Activated gamma-delta T cell (primary cell): ENCODE measurements around the gene INPP5F.
"Not testable (repeated sequence)": the region's sequence is repeated elsewhere in the genome, so short reads cannot be mapped to it uniquely, and the experiment has no call there.

ENCODE experiments used
- DNase-seq: peaks from one replicate; lab custom pipeline; 2025; lab: John Stamatoyannopoulos, UW

Gene INPP5F

DNA sequence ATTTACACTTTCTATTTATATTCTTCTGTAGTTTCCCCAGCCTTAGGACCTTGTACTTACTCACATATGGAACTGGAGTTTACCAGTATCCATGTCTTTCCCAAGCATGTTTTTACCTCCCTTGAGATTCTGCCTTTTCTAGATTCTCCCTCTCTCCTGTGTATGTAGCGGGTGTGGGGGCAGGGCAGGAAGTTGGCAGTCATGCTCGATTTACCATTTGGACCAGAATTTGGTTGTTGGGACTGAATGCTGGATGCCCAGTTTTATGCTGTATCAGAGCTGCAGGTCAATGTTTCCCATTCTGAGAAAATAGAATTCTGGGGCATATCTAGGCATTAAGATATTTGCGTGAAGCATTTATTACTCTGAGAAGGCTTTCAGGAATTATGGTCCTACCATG, 14.2 kb downstream of the INPP5F start:
- DNase-seq: no peak

DNA sequence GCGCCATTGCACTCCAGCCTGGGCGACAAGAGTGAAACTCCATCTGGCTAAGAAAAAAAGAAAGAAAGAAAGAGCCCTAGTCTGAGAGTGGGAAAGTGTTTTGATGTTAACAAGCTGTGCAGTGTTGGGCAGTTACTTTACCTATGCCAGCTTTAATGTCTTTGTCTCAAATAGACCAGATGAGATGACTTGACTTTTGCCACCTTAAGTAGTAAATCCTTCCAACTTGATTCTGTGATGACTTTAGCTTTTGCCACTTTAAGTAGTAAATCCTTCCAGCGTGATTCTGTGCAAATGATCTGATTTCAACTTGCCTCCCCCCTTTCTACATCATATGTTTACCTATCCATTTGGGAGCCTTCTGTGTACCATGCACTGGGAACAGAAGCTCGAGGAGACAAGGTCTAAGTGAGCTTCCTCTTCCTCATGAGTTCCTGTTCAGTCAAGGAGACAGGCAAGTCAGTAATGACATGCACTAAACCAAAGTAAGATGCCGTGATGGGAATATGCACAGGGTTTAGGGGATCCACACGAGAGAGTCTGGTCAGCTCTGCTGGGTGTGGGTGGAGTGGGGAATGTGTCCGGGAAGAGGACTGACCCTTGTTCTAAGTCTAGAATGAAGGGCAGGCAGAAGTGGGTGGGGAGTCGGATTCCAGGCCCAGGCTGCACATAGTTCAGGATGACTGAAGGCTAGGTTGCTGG, 17.2 kb downstream of the INPP5F start:
- no peak for DNase-seq

DNA sequence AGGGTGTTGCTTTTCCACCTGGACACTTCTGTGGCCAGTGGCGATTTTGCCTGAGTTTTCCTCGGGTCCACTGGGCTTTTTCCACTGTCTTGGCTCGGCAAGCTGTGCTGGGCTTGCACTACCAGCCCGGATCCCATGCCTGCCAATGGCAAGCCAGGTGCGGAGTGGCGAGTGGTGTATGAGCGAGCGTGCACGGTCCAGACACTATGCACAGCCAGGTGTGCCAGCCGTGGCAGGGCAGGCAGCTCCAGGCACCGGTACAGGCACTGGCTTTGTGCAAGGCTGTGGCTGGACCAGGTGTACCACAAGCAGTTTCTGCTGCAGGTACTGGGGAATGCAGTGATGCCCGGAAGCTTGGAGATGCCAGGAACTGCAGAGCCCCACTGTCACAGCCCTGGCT, 22.1 kb downstream of the INPP5F start:
- no peak for DNase-seq

DNA sequence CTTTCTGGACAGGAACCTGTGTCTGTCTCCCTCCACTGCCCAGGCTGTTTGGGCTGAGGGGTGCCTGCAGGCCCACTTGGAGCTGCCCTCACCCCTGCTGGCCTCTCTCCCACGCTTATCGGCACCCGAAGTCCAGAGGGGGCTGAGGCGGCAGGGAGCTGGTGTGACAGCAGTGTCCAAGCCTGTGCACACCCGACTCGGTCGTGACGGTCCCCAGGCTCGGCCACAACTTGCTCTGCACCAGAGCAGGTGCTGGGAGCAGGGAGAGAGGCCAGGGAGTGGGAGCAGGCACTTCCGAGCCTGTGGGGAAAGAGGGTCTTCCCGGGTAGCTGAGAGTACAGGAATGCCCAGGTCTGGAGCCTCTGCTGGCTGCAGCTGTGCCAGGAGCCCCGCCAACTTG, 23.0 kb downstream of the INPP5F start:
- no peak for DNase-seq

DNA sequence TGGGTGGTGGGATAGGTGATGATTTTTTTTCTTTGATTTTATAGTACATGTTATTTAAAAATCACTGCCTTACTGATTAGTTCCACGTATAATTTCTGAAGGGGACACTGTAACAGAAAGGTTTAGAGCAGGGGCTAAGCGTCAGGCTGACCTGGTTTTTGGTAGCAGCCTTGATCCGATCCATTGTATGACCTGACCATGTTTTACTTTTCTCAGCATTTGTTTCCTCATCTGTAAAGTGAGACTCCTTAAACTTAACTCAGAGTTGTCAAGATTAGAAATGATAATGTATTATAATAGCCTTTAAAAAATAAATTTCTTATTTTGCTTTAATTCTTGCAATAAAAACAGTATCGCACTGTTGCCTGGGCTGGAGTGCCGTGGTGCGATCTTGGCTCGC, 23.6 kb downstream of the INPP5F start:
- DNase-seq: no peak

DNA sequence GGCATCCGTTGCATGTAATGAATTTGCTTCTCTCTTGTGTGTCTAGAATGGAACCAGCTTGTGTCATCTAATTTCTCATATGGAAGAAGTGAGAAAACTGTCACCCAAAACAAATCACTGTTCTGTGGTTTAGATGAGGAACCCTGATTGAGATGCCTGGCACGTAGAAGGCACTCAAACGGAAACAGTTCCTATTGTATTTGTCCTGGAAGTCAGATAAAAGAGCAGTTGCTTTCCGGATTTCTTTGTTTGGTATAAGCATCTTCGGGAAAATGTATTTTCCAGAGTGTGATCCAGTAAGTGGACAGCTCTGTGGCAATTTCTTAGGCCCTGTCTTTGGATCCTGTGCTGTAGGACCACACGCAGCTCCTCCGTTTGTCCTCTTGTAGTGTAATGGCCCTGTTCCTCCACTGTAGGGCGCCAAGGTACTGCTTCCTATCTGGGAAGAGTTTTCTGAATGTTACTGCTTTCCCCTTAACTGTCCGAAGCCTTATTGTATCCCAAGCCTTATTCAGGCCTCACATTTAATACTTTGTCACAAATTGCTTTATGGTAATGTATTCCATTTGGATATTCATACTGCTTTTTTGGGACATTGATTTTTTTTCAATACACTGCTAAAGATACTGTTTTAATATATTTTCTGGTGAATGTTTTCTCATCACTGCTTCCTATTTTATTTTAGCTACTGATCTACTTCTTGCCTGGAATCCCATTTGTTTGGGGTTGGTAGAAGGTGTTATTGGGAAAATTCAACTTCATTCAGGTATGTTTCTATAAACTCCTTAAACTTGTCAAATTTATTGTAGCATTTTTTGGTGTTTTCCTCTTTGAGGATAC, 24.8 kb downstream of the INPP5F start:
- no peak for DNase-seq

DNA sequence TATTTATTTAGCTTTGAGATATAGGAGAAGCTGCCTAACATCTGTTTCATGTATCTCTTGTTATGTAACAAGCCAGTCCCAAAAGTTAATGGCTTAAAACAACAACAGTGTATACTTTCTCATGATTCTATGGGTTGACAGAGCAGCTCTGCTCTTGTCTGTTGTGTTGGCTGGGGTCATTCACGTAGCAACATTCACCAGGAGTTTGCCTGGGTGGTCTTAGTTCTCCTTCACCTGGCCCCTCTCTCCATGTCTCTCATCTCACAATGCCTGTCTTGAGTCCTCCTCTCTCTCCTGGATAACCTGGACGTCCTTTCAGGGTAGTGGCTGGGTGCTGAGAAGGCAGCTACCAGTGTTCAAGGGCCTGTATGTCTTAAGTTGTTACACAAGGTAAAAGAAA, 27.5 kb downstream of the INPP5F start:
- no peak for DNase-seq

DNA sequence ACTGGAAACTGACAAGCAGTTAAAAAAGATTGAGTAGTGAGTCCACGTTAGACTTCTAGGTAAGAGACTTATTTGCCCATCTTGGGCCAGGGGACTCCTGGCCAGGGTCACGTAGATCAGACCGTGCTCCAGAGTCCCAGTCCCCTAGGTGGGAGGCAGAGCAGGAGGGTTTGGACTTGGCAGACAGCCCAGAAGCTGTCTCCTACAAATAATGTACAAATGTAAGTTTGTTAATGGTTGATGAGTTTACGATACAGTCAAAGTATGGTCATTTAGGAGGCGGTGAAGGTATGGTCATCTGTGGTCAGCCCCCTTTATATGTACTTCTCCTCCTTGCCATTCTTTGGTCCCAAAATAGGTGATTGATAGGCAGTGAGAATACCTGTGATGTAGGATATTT, 28.2 kb downstream of the INPP5F start:
- no peak for DNase-seq

DNA sequence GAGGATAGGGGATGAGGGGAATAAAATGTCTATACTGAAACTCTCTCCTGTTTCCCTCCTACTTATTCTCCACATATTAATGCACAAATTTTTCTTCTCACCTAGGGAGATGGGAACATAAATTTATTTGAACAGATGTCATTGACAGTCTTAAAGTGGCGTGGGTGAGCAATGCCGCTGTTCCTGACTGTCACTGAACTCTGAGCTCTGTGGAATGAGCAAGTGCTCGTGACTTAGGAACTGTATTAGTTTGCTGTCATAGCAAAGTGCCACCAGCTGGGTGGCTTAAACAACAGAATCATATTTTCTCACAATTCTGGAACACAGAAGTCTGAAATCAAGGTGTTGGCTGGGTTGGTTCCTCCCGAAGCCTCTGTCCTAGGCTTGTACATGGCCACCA, 29.1 kb downstream of the INPP5F start:
- no peak for DNase-seq

DNA sequence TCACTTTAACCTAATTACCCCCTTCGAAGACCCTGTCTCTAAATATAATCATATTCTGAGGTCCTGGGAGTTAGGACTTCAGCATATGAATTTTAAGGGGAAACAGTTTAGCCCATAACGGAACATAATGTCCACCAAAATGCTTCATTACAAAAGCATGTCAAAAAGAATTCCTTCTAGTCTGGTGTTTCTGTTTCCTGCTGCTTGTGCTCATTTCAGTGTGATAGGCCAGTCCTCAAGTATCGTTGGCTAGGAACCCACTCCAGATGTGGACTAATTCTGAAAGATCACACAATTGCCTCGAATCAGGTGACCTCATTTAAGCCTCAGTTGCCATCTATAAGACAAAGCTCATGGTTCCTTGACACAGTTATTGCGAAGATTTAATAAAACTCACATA, 29.6 kb downstream of the INPP5F start:
- DNase-seq: no peak

DNA sequence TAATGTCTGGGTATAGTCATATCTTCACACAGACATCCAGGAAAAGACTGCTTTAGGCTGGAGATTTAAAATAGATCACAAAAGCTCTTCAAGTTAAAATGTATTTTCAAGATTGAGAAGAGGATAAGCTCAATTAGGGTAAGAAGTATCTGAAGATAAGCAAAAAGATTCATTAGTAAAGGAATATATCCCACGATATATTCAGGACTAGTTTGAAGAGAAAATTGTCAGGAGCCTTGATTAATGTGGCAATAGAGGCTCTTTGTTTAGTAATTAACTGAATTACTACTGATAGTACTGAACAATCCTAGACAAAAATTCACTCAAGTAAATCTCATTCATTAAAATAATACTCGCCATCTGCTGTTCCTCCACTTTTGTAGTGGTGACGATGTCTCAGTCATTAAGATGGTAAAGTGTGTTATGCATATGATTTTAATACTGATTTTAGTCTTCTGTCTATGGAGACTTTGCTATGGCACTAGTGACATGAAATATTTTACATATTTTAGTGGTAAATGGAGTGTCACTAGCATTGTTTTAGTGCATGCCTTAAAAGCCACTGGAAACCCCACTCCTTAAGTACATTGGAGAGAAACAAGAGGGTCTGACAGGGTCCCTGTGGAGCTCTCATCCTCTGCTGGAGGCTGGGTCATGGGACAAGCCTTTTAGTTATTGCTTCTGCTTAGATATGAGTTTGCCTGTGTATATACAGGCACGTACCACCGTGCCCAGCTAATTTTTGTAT, 32.8 kb downstream of the INPP5F start:
- no peak for DNase-seq

DNA sequence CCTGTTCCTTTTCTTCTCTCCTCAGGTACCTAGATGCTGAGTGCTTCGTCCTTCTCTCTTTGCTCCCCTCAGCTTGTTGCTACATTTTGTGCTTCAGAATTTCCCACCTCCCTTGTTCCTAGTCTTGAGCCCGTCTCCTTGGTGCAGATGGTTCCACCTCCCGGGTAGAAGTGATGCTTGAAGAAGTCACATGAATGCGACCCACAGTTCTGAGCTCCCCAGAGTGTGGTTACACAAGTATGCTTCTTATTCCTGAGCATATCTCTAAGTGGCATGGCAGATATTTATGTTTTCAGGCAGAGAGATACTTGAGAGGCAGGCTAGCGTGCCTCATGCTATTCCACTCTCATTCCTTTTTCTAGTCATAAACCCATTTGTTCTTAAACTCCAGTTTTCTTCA, 34.0 kb downstream of the INPP5F start:
- no peak for DNase-seq

DNA sequence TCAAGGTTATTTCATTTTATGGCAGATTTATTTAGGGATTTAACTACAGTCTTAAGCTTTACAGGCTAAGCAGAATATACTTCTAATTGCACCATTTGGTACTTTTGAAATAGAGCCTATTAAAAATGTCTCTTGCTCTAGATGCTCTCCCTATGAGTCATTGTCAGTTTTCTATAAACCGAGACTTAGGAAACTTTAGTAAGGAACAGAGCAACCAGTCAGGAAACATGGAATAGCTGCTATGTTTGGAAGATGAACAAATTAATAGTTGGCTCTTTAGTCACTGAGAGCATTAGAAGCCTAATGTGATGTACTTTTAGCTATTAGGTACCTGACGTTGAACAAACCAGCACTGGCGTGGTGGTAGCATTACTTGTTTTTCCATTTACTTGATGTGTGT, 35.3 kb downstream of the INPP5F start:
- DNase-seq: no peak

DNA sequence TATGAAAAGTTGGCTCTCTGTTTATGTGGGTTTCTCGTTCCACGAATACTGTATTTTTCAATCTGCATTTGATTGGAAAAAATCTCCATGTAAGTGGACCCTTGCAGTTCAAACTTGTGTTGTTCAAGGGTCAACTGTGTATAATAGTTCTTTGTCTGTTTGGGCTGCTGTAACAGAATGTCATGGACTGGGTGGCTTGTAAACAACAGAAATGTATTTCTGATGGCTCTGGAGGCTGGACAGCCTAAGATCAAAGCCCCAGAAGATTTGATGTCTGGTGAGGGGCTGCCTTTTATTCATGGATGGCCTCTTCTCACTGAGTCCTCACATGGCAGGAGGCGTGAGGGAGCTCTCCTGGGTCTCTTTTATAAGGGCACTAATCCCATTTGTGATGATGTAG, 36.2 kb downstream of the INPP5F start:
- DNase-seq: no peak

DNA sequence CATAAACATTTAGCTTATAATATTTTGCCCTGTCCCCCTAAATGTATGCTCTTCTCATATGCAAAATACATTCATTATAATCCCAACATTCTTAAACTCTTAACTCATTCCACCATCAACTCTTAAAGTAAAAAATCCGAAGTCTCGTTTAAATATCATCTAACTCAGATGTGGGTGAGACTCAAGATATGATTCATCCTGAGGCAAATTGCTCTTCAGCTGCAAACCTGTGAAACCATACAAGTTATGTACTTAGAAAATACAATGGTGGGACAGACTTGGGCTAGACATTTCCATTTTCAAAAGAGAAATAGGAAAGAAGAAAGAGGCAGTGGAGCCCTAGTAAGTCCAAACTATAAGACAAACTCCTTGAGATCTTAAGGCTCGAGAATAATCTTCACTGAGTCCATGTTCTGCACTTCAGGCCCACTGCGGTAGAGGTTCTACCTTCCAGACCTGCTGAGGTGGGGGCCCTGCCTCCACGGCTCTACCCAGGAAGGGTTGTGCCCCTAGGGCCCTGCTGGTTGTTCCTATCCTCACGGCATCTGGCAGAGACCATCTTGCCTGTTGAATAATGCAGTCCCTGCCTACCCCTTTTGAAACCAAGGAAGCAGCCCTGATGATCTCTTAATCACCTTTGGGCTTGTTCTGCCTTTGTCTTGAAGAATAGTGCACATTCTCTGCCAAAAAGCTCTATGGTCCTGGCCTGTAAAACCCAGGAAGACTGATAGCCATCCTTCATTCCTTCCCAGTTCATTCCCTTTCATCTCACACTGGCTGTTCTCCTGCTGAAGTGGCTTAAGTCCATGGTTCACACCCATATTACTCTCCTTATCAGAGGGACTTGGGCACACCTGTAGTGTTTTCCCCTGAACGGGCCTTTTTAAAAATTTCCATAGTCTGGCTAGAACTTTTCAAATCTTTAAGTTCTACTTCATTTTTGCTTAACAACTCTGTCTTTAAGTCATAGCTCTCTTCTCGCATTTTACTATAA, 37.3 kb downstream of the INPP5F start:
- DNase-seq: no peak

DNA sequence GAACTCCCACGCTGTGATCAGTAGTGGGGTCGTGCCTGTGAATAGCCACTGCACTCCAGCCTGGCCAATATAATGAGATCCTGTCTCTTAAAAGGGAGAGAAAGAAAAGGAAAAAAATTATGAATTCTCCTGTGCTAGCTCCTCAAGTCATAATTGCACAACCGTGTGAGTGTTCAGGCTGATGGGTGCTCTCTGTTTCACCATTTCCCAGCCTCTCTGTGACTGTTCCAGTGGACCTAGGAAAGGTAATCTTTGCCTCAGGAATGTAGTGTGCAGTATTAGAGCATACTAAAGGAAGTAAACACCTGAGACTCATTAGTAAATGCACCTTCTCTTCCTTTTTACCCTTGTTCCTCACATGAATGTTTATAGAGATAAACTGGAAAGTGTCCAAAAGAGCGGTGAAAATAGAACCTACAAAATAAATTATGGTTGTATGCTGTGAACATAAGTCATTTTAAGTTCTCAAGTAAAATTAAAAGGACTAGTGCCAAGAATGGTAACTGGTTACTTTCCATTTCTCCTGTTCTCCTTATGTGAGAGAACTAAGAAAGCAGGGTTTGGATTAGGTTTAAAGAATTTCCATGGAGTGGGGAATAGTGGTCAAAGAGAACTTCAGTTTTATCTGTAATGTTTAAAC, 42.7 kb downstream of the INPP5F start:
- no peak for DNase-seq

DNA sequence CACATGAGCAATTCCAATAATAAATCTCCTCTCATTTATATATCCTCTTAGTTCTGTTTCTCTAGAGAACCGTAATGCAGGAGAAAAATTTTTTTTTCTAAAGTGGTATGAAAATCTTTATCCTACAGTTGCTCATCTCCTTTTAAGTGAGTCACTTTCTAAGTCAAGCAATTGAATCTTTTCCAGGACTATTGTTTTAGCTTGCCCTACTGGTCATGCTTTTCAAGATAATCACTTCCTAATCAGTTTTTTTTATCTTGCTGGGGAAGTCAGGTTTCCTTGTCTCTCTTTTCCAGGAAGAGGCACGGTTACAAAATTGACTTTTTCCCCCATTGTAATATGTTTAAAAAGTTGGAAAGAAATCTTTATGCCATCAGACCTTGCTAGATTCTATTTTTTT, 44.0 kb downstream of the INPP5F start:
- DNase-seq: no peak

DNA sequence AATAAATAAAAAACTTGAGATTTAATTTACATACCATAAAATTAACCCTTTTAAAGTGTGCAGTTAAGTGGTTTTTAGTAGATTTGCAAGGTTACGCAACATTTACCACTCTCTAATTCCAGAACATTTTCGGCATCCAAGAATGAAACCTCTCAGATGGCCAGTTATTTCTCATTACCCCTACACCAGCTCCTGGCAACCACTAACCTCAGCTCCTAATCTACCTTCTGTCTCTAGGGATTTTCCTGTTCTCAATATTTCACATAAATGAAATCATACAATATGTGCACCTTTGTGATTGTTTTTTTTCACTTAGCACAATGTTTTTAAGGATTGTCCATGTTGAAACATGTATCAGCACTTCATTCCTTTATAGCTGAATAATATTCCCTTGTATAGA, 45.1 kb downstream of the INPP5F start:
- no peak for DNase-seq

DNA sequence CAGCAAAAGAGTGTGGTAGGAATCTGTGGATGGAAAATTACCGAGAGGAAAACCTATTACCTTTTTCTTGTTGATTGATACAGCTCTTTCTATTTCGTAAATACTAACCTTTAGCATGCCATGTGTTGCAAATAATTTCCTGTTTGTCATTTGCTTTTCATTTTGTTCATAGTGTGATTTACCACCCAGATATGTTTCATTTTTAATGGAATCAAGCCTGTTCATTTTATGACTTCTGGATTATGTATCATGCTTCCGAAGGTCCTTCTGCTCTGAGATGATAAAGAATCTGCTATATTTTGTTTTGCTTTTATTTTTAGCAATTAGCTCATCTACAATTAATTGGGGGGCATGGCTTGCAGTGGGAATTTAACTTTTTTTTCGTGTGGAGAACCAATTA, 46.5 kb downstream of the INPP5F start:
- DNase-seq: no peak

DNA sequence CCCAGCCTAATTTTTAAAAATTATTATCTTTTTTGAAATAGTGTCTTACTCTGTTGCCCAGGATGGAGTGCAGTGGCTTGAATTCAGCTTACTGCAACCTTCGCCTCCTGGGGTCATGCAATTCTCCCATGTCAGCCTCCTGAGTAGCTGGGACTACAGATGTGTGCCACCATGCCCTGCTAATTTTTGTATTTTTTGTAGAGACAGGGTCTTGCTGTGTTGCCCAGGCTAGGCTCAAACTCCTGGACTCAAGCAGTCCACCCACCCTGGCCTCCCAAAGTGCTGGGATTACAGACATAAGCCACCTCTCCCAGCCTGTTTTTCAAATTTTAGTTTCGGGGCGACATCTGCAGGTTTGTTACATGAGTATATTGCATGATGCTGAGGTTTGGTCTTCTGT, 47.2 kb downstream of the INPP5F start:
- DNase-seq: not testable (repeated sequence)

DNA sequence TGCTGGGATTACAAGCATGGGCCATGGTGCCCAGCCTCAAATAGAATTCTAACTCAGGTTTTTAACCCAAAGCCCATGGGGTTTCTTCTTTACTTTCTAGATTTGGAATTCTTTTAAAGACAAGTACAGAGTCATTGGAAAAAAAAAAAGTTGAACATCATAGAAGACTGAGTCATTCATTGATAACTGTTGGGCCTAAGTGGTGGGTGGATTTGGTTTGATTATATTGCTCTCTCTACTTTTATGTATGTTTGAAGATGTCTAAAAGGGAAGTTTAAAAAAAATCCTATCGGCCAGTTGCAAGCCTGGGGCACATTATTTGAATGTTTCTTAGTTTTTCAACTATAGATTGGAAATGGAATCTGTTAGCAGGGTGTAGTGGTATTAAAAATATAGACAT, 49.7 kb downstream of the INPP5F start:
- no peak for DNase-seq
